ENCODE data around the gene TPSG1. TPM values are rescaled to one million over a fixed set of nuclear protein-coding genes. Genes with fewer than 3 reads are reported as not detected.
"Not testable (repeated sequence)": the region's sequence is repeated elsewhere in the genome, so short reads cannot be mapped to it uniquely, and the experiment has no call there.

Gene TPSG1
- total RNA-seq, 1 experiment from 2014 or later: not detected

GRCh38 chr16:1249031-1249755 lies 24.1 kb upstream of the TPSG1 start:
- H4K20me1 ChIP-seq (ENCODE audit: insufficient read depth); CTCF ChIA-PET; DNase-seq (ENCODE audit: low read depth, low spot score); H2AFZ ChIP-seq (ENCODE audit: low read depth, low read length, poor library complexity, severe bottlenecking); H3K36me3 ChIP-seq (ENCODE audit: control insufficient read depth in 1 of 2, insufficient read depth in 2 of 2, low read length in 2 of 2); intact Hi-C loops (cut with micrococcal nuclease); POLR2A ChIA-PET; H3K9ac ChIP-seq (ENCODE audit: low read length); RAD21 ChIA-PET (ENCODE audit: low non-redundant PET in 1 of 2, low total read pairs in 2 of 2, uncharacterized antibody in 2 of 2, unreplicated experiment in 2 of 2); H3K4me2 ChIP-seq (ENCODE audit: low read length); H3K27ac ChIP-seq (ENCODE audit: low read depth, low read length); H3K4me3 ChIP-seq (replicated peaks in 1 of 2; ENCODE audit: low read depth in 1 of 2, low read length in 2 of 2); H3K4me1 ChIP-seq (ENCODE audit: control insufficient read depth in 1 of 2, insufficient read depth in 2 of 2, low read length in 2 of 2); BruUV-seq (replicated peaks); H3K27me3 ChIP-seq (ENCODE audit: insufficient read depth, low read length); H3K9me3 ChIP-seq (ENCODE audit: control insufficient read depth in 1 of 2, insufficient read depth in 1 of 2, low read depth in 1 of 2, low read length in 2 of 2); H3K79me2 ChIP-seq (ENCODE audit: insufficient read depth, low read length); H3K9me2 ChIP-seq (ENCODE audit: insufficient read depth): not testable (repeated sequence)
- ATAC-seq: peak; percentile 79

DNA sequence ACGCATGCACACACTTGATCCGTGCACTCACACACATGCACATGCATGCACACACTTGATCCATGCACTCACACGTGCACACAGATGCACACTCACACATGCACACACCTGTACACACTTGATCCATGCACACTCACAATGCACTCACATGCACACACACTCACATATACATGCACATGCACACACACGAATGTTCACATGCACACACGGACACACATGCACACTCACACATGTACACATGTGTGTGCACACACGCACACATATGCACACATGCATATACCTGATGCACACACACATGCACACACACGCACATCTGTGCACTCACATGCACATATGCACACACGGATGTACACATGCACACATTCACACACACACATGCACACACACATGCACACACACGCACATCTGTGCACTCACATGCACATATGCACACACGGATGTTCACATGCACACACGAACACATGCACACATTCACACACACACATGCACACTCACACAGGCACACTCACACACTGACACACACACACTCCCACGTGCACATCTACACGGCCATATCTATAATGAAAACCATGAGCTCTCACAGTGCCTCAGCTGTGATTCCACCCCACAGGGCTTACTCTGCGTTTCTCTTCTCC lies 23.0 kb upstream of the TPSG1 start:
- H3K36me3 ChIP-seq (ENCODE audit: control insufficient read depth in 1 of 2, insufficient read depth in 2 of 2, low read length in 2 of 2); H3K79me2 ChIP-seq (ENCODE audit: insufficient read depth, low read length); CTCF ChIA-PET; intact Hi-C loops (cut with micrococcal nuclease); H3K27me3 ChIP-seq (ENCODE audit: insufficient read depth, low read length); H3K27ac ChIP-seq (ENCODE audit: low read depth, low read length); DNase-seq (ENCODE audit: low read depth, low spot score); H3K4me1 ChIP-seq (ENCODE audit: control insufficient read depth in 1 of 2, insufficient read depth in 2 of 2, low read length in 2 of 2); BruUV-seq (replicated peaks); H3K4me3 ChIP-seq (replicated peaks in 1 of 2; ENCODE audit: low read depth in 1 of 2, low read length in 2 of 2); RAD21 ChIA-PET (ENCODE audit: low non-redundant PET in 1 of 2, low total read pairs in 2 of 2, uncharacterized antibody in 2 of 2, unreplicated experiment in 2 of 2); H3K9ac ChIP-seq (ENCODE audit: low read length); H3K9me3 ChIP-seq (ENCODE audit: control insufficient read depth in 1 of 2, insufficient read depth in 1 of 2, low read depth in 1 of 2, low read length in 2 of 2); H4K20me1 ChIP-seq (ENCODE audit: insufficient read depth); H3K4me2 ChIP-seq (ENCODE audit: low read length); ATAC-seq; H3K9me2 ChIP-seq (ENCODE audit: insufficient read depth); H2AFZ ChIP-seq (ENCODE audit: low read depth, low read length, poor library complexity, severe bottlenecking); POLR2A ChIA-PET: not testable (repeated sequence)
